HG03520 (cell line): ENCODE results near the gene FASTKD2.
A peak's percentile ranks its signal among the peaks of the same experiment; 100 is the strongest.
"Not testable (repeated sequence)": the region's sequence is repeated elsewhere in the genome, so short reads cannot be mapped to it uniquely, and the experiment has no call there.

Experiments used
- ATAC-seq: cut with Tn5 transposase; IDR thresholded peaks from one replicate; pipeline ENCODE4 v1.9.1; 2021; ENCODE audit warnings: mild to moderate bottlenecking, moderate library complexity; ENCODE audit not compliant: unreplicated experiment

FASTKD2 gene

GRCh38 chr2:206790311-206790935, 25.0 kb downstream of the FASTKD2 start:
- ATAC-seq, result no peak

- ATAC-seq, result no peak
These were observed 27.2 kb downstream of the FASTKD2 start for GRCh38 chr2:206792645-206793044.

GRCh38 chr2:206797376-206797775, 32.0 kb downstream of the FASTKD2 start:
- no peak for ATAC-seq

- ATAC-seq, result peak; percentile 63
These were observed 32.6 kb downstream of the FASTKD2 start for GRCh38 chr2:206798000-206798399.

- ATAC-seq, result no peak
These were observed 33.7 kb downstream of the FASTKD2 start for GRCh38 chr2:206799083-206799482.

GRCh38 chr2:206800506-206801417, 35.4 kb downstream of the FASTKD2 start:
- ATAC-seq, result no peak

GRCh38 chr2:206801418-206802189, 36.2 kb downstream of the FASTKD2 start:
- ATAC-seq, result no peak

GRCh38 chr2:206802654-206803514, 37.5 kb downstream of the FASTKD2 start:
- ATAC-seq, result no peak

- no peak for ATAC-seq
These were observed 38.9 kb downstream of the FASTKD2 start for GRCh38 chr2:206804326-206804725.

- no peak for ATAC-seq
These were observed 40.6 kb downstream of the FASTKD2 start for GRCh38 chr2:206805887-206806607.

GRCh38 chr2:206807624-206808023, 42.2 kb downstream of the FASTKD2 start:
- not testable (repeated sequence) for ATAC-seq

GRCh38 chr2:206812471-206812870, 47.1 kb downstream of the FASTKD2 start:
- ATAC-seq, result not testable (repeated sequence)

- no peak for ATAC-seq
These were observed 49.1 kb downstream of the FASTKD2 start for GRCh38 chr2:206814498-206814897.

- no peak for ATAC-seq
These were observed 55.4 kb downstream of the FASTKD2 start for GRCh38 chr2:206820807-206821206.

- no peak for ATAC-seq
These were observed 57.8 kb downstream of the FASTKD2 start for GRCh38 chr2:206823178-206823577.

- ATAC-seq, result no peak
These were observed 58.7 kb downstream of the FASTKD2 start for GRCh38 chr2:206824087-206824618.

- no peak for ATAC-seq
These were observed 59.6 kb downstream of the FASTKD2 start for GRCh38 chr2:206824993-206825392.

- no peak for ATAC-seq
These were observed 66.1 kb downstream of the FASTKD2 start for GRCh38 chr2:206831442-206831995.

- no peak for ATAC-seq
These were observed 67.5 kb downstream of the FASTKD2 start for GRCh38 chr2:206832873-206833272.
